GM12878 (cell line): ENCODE data around the gene INSIG1. TPM values are rescaled to one million over a fixed set of nuclear protein-coding genes. Genes with fewer than 3 reads are reported as not detected.

ENCODE experiments used
- ATAC-seq: fragments of 200-7000 bp; cut with Tn5 transposase; 3 replicates; pipeline ENCODE4 v1.9.1; 2020; ENCODE audit warnings: mild to moderate bottlenecking, moderate library complexity
- BruUV-seq: library from RNA; stranded (reverse); fragments of 400-500 nt; replicated peaks from 2 replicates; lab custom pipeline; 2021; lab: Mats Ljungman, UMichigan
- CTCF ChIA-PET: fragments of 300-600 bp; sonication (Branson Sonifier 250); formaldehyde crosslinking; extraction: SDS; loops from one replicate; lab custom pipeline; 2021; ENCODE audit warnings: inconsistent platforms; lab: Yijun Ruan, JAX
- POLR2A ChIA-PET: fragments of 350-600 bp; formaldehyde crosslinking; extraction: SDS; loops from one replicate; lab custom pipeline; 2021; ENCODE audit warnings: inconsistent platforms; lab: Charles Lee
- RAD21 ChIA-PET: fragments of 300-600 bp; sonication (Branson Sonifier 250); formaldehyde crosslinking; loops from one replicate; lab custom pipeline; 2023; ENCODE audit warnings: antibody characterized with exemption; ENCODE audit not compliant: unreplicated experiment; lab: Charles Lee
- SMC1A ChIA-PET: fragments of 300-600 bp; sonication (Branson Sonifier 250); formaldehyde crosslinking; loops from one replicate; lab custom pipeline; 2023; ENCODE audit not compliant: unreplicated experiment, uncharacterized antibody; lab: Charles Lee
- DNase-seq: peaks from one replicate; pipeline ENCODE4 v3.0.0-alpha.2; 2011; ENCODE audit warnings: low read depth, low spot score
- FAIRE-seq: peaks from 3 replicates; lab custom pipeline; 2011; peaks lifted over from hg19 to GRCh38; lab: Jason Lieb, UNC
- H2AFZ ChIP-seq: 2 replicates; pipeline ENCODE4 v1.6.0; 2011; ENCODE audit warnings: low read depth, low read length, control low read depth; ENCODE audit not compliant: control insufficient read depth
- H3K27ac ChIP-seq: 2 replicates; pipeline ENCODE4 v1.5.1; 2011; ENCODE audit warnings: control low read depth; ENCODE audit not compliant: control insufficient read depth, insufficient read depth
- H3K27me3 ChIP-seq, 2 experiments: replicated peaks in 1 of 2; 2 replicates each; pipeline versions ENCODE4 v1.6.0 to v1.6.1; 2011; ENCODE audit warnings: low read length in 1 of 2; ENCODE audit not compliant: control insufficient read depth in 2 of 2, insufficient read depth in 2 of 2
- H3K36me3 ChIP-seq, 2 experiments: 2 replicates each; pipeline ENCODE4 v1.5.1; 2011; ENCODE audit warnings: low read length in 1 of 2; ENCODE audit not compliant: control insufficient read depth in 2 of 2, insufficient read depth in 2 of 2
- H3K4me1 ChIP-seq: 2 replicates; pipeline ENCODE4 v1.6.1; 2011; ENCODE audit warnings: mild to moderate bottlenecking, low read length, moderate library complexity, mixed read lengths; ENCODE audit not compliant: control insufficient read depth, insufficient read depth
- H3K4me2 ChIP-seq: 2 replicates; pipeline ENCODE4 v1.6.0; 2011; ENCODE audit warnings: control low read depth; ENCODE audit not compliant: control insufficient read depth, insufficient read depth
- H3K4me3 ChIP-seq: fragments of 200-600 bp; sonication (generic); 2 replicates; pipeline ENCODE4 v1.5.1; 2016
- H3K79me2 ChIP-seq: 2 replicates; pipeline ENCODE4 v1.6.0; 2011; ENCODE audit warnings: low read length; ENCODE audit not compliant: control insufficient read depth, insufficient read depth
- H3K9ac ChIP-seq: 2 replicates; pipeline ENCODE4 v1.8.0; 2011; ENCODE audit warnings: low read length, control low read depth, mixed read lengths; ENCODE audit not compliant: control insufficient read depth, insufficient read depth
- H3K9me3 ChIP-seq: replicated peaks from 3 replicates; pipeline ENCODE4 v1.5.1; 2011; ENCODE audit warnings: mild to moderate bottlenecking, low read length; ENCODE audit not compliant: control insufficient read depth, insufficient read depth
- H4K20me1 ChIP-seq: 2 replicates; pipeline ENCODE4 v1.6.0; 2011; ENCODE audit not compliant: control insufficient read depth, insufficient read depth
- ATF2 ChIP-seq: IDR thresholded peaks from 2 replicates; pipeline ENCODE4 v1.6.1; 2012; ENCODE audit warnings: low read length, inconsistent platforms
- BCL3 ChIP-seq: IDR thresholded peaks from 2 replicates; pipeline ENCODE4 v1.6.1; 2011; ENCODE audit warnings: borderline replicate concordance, low read depth, mild to moderate bottlenecking, moderate library complexity, low read length; ENCODE audit not compliant: insufficient read depth, poor library complexity, severe bottlenecking
- CTCF ChIP-seq, 3 experiments: IDR thresholded peaks in 2 of 3; conservative IDR thresholded peaks in 1 of 3; 2 replicates each; pipeline ENCODE4 v1.5.1; 2011; ENCODE audit warnings: low read depth in 3 of 3, low read length in 3 of 3, mild to moderate bottlenecking in 3 of 3, control low read depth in 2 of 3, moderate library complexity in 2 of 3, inconsistent platforms in 1 of 3, mixed read lengths in 1 of 3; ENCODE audit not compliant: control insufficient read depth in 2 of 3, insufficient read depth in 1 of 3; ENCODE audit errors: extremely low read depth in 1 of 3
- E4F1 ChIP-seq: fragments of 450-650 bp; IDR thresholded peaks from 2 replicates; pipeline ENCODE4 v1.6.1; 2018; ENCODE audit warnings: borderline replicate concordance, mild to moderate bottlenecking; ENCODE audit not compliant: partially characterized antibody
- ESRRA ChIP-seq: IDR thresholded peaks from 2 replicates; pipeline ENCODE4 v1.6.1; 2012; ENCODE audit warnings: mild to moderate bottlenecking, low read length, improper control_type of control experiment
- ETV6 ChIP-seq, 2 experiments: fragments of 450-650 bp in 1 of 2; IDR thresholded peaks in 1 of 2; conservative IDR thresholded peaks in 1 of 2; 2 replicates each; pipeline ENCODE4 v1.6.1; 2014; ENCODE audit warnings: antibody characterized with exemption in 1 of 2, borderline replicate concordance in 1 of 2, low read depth in 1 of 2, mild to moderate bottlenecking in 1 of 2, moderate library complexity in 1 of 2
- NRF1 ChIP-seq: conservative IDR thresholded peaks from 2 replicates; pipeline ENCODE4 v1.6.1; 2011; ENCODE audit warnings: mild to moderate bottlenecking, low read depth, low read length, improper control_type of control experiment
- PKNOX1 ChIP-seq: fragments of 450-650 bp; IDR thresholded peaks from 2 replicates; pipeline ENCODE4 v1.6.1; 2016; ENCODE audit warnings: mild to moderate bottlenecking
- SUPT20H ChIP-seq: IDR thresholded peaks from 2 replicates; pipeline ENCODE4 v1.6.1; 2011; ENCODE audit warnings: low read depth, mild to moderate bottlenecking, low read length, moderate library complexity, borderline replicate concordance; ENCODE audit not compliant: control insufficient read depth
- WGBS: methylation state at CpG from one replicate; pipeline ENCODE4 v1.1.6; 2016; ENCODE audit warnings: low lambda C conversion rate; ENCODE audit not compliant: insufficient replicate concordance, insufficient coverage; ENCODE audit errors: missing lambda C conversion rate; 5-methylcytosine and 5-hydroxymethylcytosine counted together
- in situ Hi-C: fragments of 300-500 bp; cut with MboI; formaldehyde crosslinking; loops from 9 replicates; pipeline ENCODE4 v1.14.3; 2018; ENCODE audit warnings: mixed read lengths
- intact Hi-C: fragments of 100-400 bp; cut with micrococcal nuclease; formaldehyde crosslinking; loops from one replicate; pipeline ENCODE4 v1.14.2; 2022; ENCODE audit not compliant: unreplicated experiment
- polyA plus RNA-seq, 11 experiments: library from polyadenylated mRNA; depleted of rRNA in 4 of 11; unstranded in 6 of 11; stranded (reverse) in 5 of 11; fragments of >200 nt; fragmentation: Nextera tagmentation in 4 of 11; fragmentation: Illumina TruSeq in 1 of 11; extraction: Ambion mirVana in 4 of 11; extraction: Trizol in 1 of 11; gene quantifications; 1 replicate in 1 of 11; 2 replicates in 10 of 11; pipeline versions ENCODE4 v1.2.1 to v1.2.3, GENCODE V29; 2011 to 2016; ENCODE audit warnings: inconsistent platforms in 2 of 11, missing spikeins in 2 of 11, low read depth in 1 of 11
- total RNA-seq, 4 experiments: library from RNA; depleted of rRNA in 3 of 4; stranded (reverse); fragments of >200 nt in 3 of 4; fragmentation: Illumina TruSeq in 1 of 4; extraction: Trizol in 1 of 4; gene quantifications; 2 replicates each; pipeline versions ENCODE4 v1.2.1 to v1.2.3, GENCODE V29; 2013 to 2021

Gene INSIG1
- total and polyA plus RNA-seq, 10 of the 15 experiments (the other 5 are each of a cell fraction or from before 2014, with no cell fraction given): 29.6 to 168 (median 91.1) TPM

GRCh38 chr7:155337946-155338631 lies 40.4 kb downstream of the INSIG1 start:
- no peak for DNase-seq
- TF ChIP-seq SUPT20H: no peak
- no peak for TF ChIP-seq ETV6 (conservative IDR thresholded peaks at IDR 0.05 in 1 of 2, IDR thresholded peaks at IDR 0.05 in 1 of 2; ENCODE audit: borderline replicate concordance in 1 of 2, low read depth in 1 of 2)
- TF ChIP-seq ESRRA: no peak
- no peak for TF ChIP-seq E4F1
- TF ChIP-seq PKNOX1: no peak
- TF ChIP-seq ATF2: no peak
- no peak for TF ChIP-seq BCL3
- TF ChIP-seq NRF1: no peak
- no peak for TF ChIP-seq CTCF (IDR thresholded peaks at IDR 0.05 in 2 of 3, conservative IDR thresholded peaks at IDR 0.05 in 1 of 3; ENCODE audit: control insufficient read depth in 2 of 3, extremely low read depth in 1 of 3, insufficient read depth in 1 of 3, low read depth in 3 of 3, low read length in 3 of 3)

More at GRCh38 chr7:155337946-155338631, 40.4 kb downstream of the INSIG1 start:
- no peak for FAIRE-seq
- H3K4me2 ChIP-seq: no peak overlapping the region
- no peak overlapping the region for H3K4me3 ChIP-seq
- ChIA-PET CTCF (no interaction called here), RAD21 (no interaction called here), POLR2A (no interaction called here), SMC1A (no interaction called here)
- no peak for ATAC-seq
- H3K79me2 ChIP-seq: no peaks in the 10 kb centered on the region
- H3K27ac ChIP-seq: no peak overlapping the region
- H3K36me3 ChIP-seq: no peaks in the 10 kb centered on the region
- H4K20me1 ChIP-seq: no peaks in the 10 kb centered on the region
- no peaks in the 10 kb centered on the region; the same call in 2 of the 3 replicates for H3K9me3 ChIP-seq
- intact Hi-C loops: no loop called here
- no peak overlapping the region for H3K9ac ChIP-seq
- WGBS: 78% methylated on average over 33 of the region's 37 CpGs
- no peak overlapping the region for H2AFZ ChIP-seq
- H3K27me3 ChIP-seq: no peaks in the 10 kb centered on the region; a peak in 1 of 4 replicates
- in situ Hi-C loops: no loop called here
- peaks cover 3% of the 10 kb centered on the region; the same call in 1 of the 2 replicates for H3K4me1 ChIP-seq
- no TSS peak for BruUV-seq
